Dedifferentiated amniotic fluid mesenchymal stem cell (primary cell): ENCODE results near the gene PES1.
"Not testable (repeated sequence)": the region's sequence is repeated elsewhere in the genome, so short reads cannot be mapped to it uniquely, and the experiment has no call there.

Experiments
- DNase-seq: peaks from one replicate; pipeline ENCODE4 v3.0.0-alpha.2; 2016; ENCODE audit errors: extremely low spot score

The PES1 gene

DNA sequence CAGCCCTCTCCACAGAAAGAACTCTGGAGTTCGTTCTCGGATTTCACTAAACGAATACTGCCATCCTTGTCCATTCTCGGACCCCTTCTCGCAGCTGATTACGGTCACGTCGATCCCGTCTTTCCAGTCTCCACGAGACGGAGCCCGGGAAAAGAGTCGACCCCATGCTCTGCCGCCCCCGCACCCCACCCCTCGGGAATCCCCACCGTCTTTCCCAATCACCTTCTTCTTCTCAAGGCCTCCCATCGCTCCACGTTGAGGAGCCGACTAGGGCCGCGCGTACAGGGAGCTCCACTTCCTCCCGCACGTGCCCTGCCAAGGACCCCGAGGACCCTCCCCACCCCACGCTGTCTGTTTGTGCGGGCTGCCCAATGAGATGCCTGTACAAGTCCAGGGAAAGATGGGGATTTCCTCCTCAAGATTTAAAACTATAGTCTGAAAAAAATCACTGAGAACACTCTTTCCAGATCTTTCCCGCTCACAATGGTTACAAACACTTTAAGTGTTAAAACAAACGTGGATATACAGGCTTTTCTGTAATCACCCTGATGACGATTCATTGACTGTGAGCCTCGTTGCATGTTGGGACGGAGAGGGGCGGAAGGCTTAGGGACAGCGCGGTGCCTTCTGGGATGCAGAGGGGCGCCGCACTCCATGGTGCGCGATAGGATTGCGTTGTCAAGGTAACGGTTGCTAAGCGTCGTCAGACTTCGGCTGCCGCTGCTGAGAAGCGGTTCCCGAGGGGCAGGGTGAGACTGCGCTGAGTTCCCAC lies at the start of gene PES1:
TSS of gene PES1 (minus strand) at position 323 of the 772 bp plus-strand sequence. CDS start at position 246, 77 bp downstream.
- peak; percentile 98 for DNase-seq

DNA sequence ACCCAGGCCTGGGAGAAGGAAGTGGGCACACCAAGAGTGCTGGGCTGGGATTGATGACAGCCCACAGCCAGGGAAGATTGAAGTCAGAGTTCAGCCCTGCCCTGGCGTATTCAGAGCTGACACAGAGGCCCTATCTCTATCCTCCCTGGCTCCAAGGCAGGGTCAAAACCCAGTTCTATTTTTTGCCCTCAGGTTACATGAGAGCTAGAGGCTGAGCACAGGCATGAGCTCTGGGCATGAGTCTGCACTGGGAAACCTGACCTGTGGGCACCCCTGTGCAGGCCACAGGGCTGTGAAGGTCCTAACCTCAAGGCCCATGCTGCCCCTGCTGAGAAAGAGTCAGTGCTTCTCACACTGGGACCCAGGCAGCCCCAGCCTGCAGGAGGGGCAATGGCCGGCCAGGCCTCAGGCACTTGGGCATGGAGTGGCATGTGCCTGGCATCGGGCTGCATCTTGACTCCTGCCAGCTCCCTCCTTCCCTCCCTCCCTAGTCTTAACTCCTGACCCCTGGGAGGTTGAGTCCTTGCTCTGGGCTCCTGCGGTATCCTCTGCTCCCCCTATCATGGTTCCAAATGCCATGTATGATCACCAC lies 49.2 kb upstream of the PES1 start:
- no peak for DNase-seq

DNA sequence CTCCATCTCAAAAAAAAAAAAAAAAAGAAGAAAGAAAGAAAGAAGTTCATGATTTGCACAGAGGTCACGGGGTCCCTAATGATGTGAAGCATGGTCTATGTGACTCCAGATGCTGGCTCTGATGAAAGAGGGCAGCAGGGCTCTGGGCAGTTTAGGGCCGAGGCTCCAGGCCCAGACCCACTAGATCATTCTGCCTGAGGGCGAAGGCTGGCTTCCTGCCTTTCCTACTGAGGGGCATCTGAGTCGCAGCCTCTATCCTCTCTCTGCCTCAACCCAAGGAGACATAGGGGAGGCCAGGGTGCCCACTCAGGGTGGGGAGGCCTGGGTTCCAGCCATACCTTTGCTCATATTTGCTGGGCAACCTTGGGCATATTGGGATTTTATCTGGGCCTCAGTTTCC lies 48.7 kb upstream of the PES1 start:
- DNase-seq, result no peak

DNA sequence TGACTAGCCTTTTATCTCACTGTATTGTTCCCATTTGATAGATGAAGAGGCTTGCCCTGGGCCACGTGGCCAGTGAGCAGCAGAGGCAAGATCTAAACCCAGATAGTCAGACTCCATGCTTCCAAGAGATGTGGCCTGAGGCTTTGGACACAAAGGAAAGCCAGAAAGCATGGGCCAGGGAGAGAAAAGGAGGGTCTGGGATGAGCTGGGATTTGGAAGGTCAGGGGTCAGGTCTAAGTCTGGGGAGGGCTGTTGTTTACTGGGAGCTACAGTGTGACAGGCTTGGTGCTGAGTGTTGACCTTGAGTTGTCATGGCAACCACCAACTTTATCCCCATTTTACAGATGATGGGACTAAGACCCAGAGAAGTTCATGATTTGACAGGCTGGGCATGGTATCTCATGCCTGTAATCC lies 46.0 kb upstream of the PES1 start:
- DNase-seq, result no peak

DNA sequence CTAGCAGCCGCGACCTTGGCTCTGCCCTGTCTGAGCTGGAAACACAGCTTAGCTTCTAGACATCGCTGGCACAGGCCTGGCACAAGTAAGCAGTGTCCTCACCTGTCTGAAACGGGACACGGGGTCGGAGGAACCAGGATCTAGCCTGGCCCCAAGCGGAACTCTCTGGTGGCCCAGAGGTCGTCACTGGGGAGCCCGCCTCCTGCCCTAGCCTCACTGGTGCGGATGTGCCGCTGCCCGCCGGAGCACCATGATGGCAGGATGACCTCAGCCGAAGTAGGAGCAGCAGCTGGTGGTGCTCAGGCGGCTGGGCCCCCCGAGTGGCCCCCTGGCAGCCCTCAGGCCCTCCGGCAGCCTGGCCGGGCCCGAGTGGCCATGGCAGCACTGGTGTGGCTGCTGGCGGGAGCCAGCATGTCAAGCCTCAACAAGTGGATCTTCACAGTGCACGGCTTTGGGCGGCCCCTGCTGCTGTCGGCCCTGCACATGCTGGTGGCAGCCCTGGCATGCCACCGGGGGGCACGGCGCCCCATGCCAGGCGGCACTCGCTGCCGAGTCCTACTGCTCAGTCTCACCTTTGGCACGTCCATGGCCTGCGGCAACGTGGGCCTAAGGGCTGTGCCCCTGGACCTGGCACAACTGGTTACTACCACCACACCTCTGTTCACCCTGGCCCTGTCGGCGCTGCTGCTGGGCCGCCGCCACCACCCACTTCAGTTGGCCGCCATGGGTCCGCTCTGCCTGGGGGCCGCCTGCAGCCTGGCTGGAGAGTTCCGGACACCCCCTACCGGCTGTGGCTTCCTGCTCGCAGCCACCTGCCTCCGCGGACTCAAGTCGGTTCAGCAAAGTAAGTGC lies 44.7 kb upstream of the PES1 start:
- no peak for DNase-seq

DNA sequence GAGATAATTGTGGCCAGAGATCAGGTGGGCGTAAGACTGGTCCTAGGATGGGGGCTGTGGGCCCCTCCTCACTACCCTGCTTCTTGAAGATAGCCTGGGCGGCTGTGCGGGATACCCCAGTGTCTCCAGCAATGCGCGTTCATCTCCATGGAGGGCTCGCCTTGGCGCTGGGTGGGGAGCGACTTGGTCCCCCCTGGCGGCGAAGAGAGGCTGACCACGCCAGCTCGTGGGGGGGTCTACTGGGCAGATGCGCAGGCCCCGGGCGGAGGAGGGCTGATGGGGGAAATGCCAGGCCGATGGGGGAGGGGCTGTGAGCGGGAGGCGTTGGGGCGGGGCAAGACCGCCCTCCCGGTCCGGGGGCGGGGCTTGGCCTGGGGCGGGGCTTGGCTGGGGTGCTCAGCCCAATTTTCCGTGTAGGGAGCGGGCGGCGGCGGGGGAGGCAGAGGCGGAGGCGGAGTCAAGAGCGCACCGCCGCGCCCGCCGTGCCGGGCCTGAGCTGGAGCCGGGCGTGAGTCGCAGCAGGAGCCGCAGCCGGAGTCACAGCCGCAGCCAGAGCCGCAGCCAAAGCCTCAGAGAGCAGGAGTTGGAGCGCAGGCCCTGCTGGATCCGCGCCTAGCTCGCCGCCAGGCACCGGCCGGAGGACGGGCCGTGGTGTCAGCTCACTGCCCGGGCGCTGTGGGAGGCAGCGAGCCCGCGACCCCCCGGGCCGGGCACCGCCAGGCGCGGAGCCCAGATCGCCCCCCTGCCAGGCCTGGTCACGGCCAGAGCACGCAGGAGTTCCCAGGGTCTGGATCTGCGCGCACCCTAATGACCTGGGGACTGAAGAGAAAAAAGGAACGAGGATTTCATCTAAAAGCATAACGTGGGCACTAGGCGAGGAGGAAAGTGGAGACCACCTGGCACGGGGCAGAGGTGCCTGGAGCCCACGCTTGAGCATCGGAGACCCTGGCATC lies 43.8 kb upstream of the PES1 start, which contains the start of gene SLC35E4:
TSS of gene SLC35E4 (plus strand) at position 509 of the 953 bp plus-strand sequence. CDS start 670 bp downstream, outside the sequence.
- peak; percentile 75 for DNase-seq

DNA sequence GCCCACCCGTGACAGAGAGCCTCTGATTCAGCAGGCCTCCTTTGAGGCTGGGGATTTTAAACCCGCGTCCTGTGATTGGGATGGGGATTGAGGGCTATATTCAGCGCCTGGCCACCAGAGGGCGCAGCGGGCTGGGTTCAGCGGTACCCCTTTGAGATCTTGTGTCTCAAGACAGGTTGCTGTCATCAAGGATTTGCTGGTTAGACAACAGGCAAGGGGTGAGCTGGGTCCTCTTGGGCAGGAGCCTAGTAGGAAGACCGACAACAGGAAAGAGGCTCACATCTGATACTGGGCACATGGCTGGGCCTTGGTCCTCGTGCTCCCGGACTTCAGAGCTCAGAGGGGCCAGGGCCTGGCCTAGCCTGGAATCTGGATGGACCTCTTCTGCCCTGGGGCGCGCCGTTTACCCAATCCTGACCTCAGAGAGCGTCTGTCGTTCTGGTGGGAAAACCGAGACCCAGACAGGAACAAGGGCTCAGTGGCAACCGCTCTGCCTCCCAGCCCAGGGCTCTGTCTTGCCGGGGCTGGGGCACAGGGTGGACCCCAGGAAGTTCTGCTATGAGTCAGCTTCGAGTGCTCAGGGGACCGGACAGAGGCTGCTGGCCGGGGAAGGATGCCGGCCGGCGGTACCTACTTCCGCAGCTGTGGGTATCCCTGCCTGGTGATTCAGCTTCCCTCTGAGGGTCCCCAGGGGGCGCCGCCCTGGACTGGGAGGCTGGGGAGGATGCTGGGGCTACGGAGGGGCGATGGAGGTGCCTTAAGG lies 42.9 kb upstream of the PES1 start:
- peak; percentile 88 for DNase-seq

DNA sequence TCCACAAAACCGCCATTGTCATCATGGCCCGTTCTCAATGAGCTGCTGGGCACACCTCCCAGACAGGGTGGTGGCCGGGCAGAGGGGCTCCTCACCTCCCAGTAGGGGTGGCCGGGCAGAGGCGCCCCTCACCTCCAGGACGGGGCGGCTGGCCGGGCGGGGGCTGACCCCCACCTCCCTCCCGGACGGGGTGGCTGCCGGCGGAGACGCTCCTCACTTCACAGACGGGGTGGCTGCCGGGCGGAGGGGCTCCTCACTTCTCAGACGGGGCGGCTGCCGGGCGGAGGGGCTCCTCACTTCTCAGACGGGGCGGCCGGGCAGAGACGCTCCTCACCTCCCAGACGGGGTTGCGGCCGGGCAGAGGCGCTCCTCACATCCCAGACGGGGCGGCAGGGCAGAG lies 39.8 kb upstream of the PES1 start:
- not testable (repeated sequence) for DNase-seq

DNA sequence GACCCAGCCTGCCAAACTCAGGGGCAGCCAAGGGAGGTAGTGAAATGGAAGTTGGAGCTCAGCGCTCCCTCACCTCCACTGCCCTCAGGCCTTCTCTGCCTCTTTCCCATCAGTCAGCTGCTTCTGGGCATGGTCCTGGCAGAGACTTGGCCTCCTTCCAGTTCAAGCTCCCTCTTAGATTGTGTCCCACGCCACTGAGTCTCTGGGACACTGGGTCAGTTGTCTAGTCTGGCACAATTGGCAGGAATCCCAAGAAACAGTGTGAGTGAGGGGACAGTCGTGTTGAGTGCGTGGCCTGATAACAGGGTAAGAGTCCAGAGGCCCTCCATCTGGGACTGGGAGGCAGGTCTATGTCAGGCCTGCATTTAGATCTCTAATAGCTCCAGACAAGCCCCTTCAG lies 36.8 kb upstream of the PES1 start:
- no peak for DNase-seq

DNA sequence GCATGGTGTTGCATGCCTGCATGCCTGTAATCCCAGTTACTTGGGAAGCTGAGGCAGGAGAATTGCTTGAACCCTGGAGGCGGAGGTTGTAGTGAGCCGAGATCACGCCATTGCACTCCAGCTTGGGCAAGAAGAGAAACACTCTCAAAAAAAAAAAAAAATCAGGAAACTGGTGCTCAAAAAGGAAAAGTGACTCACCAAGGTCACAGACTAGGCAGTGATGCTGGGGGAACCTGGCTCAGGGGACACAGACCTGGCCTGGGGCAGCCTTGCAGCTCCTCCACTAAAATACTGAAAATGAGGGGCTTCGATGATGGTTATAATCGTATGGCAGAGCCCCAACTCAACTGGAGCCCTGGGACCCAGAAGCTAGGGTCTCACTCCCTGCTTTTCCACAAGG lies 35.8 kb upstream of the PES1 start:
- DNase-seq, result no peak

DNA sequence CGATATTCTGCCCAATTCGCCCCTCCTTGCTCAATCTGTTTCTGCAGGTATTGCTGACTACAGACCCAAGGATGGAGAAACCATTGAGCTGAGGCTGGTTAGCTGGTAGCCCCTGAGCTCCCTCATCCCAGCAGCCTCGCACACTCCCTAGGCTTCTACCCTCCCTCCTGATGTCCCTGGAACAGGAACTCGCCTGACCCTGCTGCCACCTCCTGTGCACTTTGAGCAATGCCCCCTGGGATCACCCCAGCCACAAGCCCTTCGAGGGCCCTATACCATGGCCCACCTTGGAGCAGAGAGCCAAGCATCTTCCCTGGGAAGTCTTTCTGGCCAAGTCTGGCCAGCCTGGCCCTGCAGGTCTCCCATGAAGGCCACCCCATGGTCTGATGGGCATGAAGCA lies 34.7 kb upstream of the PES1 start:
- DNase-seq, result no peak

DNA sequence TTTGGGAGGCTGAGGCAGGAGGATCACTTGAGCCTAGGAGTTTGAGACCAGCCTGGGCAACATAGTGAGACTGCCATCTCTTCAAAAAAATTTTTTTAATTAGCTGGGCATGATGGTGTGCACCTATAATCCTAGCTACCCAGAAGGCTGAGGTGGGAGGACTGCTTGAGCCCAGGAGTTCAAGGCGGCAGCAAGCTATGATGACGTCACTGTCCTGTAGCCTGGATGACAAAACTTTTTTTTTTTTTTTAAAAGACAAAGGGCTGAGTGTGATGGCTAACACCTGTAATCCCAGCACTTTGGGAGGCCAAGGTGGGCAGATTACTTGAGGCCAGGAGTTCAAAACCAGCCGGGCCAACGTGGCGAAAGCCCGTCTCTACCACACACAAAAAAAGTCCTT lies 28.2 kb upstream of the PES1 start:
- not testable (repeated sequence) for DNase-seq

DNA sequence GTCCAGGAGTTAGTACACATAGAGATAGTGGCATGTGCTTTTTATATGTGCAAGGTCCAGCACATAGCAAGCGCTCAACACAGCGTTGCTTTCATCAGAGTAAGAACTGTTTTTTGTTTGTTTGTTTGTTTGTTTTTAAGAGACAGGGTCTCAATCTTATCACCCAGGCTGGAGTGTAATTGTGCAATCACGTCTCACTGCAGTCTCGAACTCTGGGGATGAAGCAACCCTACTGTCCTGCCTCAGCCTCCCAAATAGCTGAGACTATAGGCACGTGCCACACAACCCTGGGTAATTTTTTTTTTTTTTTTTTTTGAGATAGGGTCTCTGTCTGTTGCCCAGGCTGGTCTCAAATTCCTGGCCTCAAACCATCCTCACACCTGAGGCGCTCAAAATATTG lies 26.1 kb upstream of the PES1 start:
- DNase-seq, result no peak

DNA sequence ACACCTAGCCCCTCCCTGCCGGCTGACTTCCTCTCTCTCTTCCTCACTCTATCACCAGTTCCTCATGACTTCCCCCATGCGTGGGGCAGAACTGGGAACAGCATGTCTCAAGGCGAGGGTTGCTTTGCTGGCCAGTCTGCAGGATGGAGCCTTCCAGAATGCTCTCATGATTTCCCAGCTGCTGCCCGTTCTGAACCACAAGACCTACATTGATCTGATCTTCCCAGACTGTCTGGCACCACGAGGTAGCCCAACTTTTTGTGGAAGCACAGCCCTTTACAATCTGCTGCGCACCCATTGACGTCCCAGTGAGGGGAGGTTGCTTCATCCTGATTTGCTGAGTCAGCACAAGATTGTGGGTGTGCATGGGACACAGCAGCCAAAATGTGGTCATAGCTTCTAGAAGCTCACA lies 23.8 kb upstream of the PES1 start:
- no peak for DNase-seq

DNA sequence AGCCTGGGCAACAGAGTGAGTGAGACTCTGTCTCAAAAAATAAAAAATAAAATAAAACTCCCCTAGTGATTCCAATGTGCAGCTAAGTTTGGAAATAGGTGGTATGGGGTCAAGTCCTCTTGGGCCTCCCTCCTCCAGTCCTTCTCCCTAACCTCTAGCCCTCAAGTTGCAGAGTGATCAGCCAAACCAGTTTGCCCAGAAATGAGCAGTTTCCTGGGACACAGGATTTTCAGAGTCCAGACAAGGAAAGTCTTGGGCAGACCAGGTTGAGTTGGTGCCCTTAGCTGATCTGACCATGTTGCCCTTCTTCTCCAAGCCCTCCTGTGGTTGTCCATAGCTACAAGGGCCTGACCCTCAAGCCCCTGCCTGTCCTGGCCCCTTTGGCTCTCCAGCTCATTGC lies 23.2 kb upstream of the PES1 start:
- no peak for DNase-seq

DNA sequence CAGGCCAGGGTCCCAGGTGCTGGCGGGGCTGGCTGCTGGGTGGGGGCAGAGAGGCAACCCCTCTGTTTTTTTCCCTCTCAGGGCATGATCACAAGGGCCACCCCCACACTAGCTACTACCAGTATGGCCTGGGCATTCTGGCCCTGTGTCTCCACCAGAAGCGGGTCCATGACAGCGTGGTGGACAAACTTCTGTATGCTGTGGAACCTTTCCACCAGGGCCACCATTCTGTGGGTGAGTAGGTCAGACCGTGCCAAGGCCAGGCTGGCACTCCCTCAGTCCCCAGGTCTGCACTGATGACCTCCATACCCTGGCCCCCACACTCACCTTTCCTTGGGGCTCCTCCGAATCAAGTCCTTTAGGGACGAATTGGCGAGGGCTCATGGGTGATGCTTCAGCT lies 22.6 kb upstream of the PES1 start:
- DNase-seq, result no peak

DNA sequence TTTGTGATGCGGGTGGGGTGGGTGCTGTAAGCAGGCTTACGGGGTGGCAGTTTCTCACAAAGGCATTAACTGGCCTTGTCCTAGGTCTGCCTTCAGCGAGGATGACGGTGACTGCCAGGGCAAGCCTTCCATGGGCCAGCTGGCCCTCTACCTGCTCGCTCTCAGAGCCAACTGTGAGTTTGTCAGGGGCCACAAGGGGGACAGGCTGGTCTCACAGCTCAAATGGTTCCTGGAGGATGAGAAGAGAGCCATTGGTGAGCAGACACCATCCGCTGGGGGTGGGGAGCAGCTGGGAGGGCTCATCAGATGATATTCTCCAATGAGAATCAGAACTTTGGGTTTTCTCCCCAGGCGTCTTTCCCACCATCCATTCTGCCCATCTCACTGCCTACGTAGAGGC lies 21.1 kb upstream of the PES1 start:
- no peak for DNase-seq

DNA sequence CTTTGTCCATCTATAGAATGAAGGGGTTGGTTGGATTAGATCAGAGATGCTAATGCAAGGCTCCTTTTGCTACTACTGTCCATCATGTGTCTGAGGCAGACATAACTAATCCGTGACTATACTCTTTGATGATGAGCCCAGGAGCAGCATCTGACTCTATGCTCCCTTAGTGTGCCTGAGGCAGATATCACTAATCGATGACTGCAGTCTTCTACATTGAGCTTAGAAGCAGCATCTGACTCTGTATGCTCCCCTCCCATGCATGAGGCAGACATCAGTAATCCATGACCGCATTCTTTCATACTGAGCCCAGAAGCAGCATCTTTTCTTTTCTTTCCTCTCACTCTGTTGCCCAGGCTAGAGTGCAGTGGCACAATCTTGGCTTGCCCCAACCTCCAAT lies 19.5 kb upstream of the PES1 start:
- DNase-seq, result no peak

DNA sequence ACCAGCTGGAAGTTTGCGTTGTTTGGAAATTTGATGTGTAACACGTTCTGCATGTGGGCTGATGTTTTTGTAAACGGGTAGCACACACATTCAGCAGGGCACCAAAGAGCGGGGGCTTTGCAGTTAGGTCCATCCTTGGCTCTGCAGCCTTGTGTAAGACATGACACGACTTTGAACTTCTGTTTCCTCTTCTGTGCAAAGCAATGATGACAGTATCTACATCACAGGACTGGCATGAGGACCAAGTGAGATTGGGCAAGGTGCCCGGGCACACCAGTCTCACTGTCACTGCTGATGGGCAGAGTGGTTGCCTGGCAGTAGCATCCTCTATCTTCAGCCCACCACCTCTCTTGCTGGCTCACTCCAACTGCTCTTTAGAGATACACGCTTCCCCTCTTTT lies 18.6 kb upstream of the PES1 start:
- no peak for DNase-seq
